Stimulated activated CD8-positive, alpha-beta memory T cell treated with anti-CD3 and anti-CD28 coated beads, Interleukin-15, amount 100 ng/mL, for 24 hours (primary cell): Measurements from ENCODE around the gene LRP10.
"Not testable (repeated sequence)": the region's sequence is repeated elsewhere in the genome, so short reads cannot be mapped to it uniquely, and the experiment has no call there.

Experiments
- DNase-seq: peaks from one replicate; pipeline ENCODE4 v3.0.0-alpha.2; 2020; ENCODE audit warnings: low read depth

Gene LRP10, protein sequence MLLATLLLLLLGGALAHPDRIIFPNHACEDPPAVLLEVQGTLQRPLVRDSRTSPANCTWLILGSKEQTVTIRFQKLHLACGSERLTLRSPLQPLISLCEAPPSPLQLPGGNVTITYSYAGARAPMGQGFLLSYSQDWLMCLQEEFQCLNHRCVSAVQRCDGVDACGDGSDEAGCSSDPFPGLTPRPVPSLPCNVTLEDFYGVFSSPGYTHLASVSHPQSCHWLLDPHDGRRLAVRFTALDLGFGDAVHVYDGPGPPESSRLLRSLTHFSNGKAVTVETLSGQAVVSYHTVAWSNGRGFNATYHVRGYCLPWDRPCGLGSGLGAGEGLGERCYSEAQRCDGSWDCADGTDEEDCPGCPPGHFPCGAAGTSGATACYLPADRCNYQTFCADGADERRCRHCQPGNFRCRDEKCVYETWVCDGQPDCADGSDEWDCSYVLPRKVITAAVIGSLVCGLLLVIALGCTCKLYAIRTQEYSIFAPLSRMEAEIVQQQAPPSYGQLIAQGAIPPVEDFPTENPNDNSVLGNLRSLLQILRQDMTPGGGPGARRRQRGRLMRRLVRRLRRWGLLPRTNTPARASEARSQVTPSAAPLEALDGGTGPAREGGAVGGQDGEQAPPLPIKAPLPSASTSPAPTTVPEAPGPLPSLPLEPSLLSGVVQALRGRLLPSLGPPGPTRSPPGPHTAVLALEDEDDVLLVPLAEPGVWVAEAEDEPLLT

DNA sequence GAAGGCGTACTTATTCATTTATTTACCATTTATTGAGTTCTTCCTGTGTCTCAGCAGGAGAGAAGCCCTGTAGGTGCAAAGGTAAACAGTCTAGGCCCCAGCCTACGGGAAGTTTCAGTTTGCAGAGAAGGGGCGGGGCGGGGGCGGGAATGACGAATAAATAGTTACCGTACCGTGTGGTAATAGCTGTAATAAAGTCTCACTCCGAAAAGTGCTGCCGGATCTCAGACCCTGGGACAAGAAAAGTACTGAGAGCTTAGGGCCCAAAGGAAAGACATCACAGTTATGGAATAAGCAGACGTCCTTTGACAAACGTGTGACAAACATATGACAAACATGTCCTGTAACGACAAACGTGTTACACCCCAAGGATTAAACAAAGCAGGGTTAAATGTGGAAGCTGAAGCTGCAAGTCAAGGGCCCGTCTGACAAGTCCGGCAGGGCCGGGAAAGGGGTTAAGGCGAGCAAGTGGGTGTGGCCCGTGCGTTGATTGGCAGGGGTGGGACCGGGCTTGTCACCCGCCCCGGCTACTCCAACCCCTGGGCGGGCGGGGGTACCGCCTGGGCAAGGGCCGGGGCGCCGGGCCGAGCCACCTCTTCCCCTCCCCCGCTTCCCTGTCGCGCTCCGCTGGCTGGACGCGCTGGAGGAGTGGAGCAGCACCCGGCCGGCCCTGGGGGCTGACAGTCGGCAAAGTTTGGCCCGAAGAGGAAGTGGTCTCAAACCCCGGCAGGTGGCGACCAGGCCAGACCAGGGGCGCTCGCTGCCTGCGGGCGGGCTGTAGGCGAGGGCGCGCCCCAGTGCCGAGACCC lies at the start of gene LRP10:
Gene LRP10, plus strand, starts transcription at position 517 of the 809 bp plus-strand sequence. CDS start 564 bp downstream, outside the sequence.
- DNase-seq = peak; percentile 33

DNA sequence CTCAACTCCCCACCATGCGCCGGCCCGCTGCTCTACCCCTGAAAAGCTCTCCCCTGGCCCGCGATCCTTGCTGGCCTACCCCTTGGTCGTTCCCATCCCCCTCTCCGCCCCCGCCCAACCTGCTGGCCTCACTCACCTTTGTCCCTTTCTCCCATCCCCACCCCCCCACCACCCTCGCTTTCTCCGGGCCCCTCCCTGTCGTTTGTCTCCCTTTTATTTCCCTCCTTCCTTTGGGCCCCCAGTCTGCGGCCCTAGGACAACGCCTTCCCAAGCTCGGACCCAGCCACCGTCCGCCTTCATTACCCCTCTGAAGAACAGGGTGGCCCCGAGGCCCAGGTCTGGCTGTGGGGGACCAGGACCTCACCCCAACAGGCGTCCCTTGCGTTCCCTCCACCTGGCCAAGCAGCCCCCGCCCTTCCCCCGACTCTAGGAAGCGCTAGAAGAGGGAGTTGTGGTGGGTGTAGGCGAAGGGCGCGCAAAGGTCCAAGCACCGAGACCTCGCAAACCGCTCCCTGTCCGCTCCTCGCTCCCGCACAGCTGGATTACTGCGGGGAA lies 49.4 kb upstream of the LRP10 start:
- no peak for DNase-seq

DNA sequence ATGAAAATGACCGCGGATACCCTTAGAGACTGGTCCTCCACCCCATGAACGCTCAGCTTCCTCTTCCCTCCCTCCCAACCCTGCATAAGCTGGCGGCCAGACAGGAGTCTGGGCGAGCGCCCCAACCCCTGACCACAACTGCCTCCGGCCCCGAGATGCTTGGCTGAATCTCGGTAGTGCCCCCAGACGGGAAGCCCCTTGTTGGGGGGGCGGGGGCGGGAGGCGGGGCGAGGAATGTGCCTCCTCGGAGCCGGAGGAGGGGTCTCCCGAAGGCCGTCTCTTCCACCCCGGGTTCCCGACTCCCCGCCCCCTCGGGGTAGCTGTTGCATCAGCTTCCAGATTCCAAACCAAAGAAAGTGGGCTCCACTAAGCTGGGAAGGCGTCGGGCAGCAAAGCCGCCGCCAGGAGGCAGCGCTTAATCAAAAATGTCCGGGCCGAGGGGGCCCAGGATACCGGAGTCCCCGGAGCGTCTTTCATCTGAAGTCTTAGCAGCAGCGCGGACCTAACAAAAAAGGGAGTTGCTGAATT lies 48.9 kb upstream of the LRP10 start:
- DNase-seq = no peak

DNA sequence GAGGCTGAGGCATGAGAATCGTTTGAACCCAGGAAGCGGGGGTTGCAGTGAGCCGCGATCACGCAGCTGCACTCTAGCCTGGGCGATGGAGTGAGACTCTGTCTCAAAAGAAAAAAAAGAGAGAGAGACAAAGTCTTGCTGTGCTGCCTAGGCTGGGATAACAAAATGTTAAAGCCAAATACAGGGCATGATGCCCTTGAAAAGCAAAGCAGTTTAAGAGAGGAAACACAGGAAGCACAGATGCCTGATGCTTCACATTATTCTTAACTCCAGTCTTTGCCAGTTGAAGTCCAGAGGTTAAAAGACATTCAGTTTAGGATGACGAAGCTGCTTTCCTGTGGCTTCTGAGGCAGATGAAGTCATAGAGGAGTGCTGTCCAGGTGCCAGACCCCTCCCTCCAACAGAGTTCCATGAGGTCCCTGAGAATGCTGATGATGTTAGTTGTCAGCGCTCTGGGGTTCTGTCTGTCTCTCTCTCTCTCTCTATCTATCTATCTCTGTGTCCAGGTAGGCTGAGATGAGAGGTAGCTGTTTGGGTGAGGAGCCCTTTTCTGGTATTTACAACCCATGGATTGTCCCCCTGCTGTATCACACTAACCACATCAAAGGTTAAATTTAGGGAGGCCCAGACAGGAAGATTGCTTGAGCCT lies 46.7 kb upstream of the LRP10 start:
- DNase-seq = no peak

DNA sequence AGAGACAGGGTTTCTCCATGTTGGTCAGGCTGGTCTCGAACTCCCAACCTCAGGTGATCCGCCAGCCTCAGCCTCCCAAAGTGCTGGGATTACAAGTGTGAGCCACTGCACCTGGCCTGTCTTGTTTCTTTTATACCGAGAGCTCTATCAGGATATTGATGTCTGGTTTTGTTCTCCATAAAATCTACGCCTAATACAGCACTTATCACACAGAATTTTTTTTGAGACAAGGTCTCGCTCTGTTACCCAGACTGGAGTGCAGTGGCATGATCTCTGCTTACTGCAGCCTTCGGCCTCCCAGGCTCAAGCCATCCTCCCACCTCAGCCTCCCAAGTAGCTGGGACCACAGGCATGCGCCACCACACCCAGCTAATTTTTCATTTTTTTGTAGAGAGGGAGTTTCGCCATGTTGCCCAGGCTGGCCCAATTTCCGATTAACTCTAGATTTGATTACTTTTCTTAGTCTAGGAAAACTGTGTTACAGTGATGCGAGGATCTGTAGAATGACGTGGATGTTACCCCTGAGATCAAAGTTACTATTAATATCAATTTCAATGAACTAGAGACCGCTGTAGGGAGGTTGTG lies 42.4 kb upstream of the LRP10 start:
- not testable (repeated sequence) for DNase-seq

DNA sequence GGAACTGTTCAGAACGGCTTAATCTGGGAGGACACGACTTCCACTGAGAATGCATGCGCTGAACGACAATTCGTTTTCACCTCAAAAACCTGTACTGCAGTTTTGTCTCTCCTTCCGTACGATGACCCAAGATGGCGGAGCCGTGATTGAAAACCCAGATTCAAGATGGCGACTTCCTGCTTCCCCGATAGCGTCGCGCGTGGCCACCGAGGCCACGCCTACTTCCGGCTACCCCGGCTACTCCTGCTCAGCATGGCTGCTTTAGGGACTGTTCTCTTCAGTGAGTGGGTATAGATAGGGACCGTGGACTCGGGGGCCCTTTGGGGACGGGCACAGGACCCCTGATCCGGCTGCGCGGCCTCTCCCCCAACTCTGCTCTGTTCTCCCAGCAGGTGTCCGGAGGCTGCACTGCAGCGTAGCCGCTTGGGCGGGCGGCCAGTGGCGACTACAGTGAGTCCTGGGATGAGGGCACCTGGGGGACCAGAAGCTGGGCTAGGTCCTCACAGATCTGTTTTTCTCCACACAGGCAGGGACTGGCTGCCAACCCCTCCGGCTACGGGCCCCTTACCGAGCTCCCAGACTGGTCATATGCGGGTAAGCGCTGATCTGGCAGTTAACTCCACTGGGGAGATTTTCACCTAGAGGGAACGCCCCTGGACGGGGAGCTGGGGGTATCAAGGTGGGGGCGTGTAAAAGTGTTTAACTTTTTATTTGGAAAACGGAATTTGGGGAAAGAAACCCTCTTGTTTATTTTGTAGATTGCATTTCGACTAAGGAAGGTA lies 41.7 kb upstream of the LRP10 start, which contains the start of gene MRPL52:
Gene MRPL52, plus strand, starts transcription at position 227 of the 782 bp plus-strand sequence. Its CDS starts 26 bp downstream, at position 253.
- DNase-seq = peak; percentile 74

DNA sequence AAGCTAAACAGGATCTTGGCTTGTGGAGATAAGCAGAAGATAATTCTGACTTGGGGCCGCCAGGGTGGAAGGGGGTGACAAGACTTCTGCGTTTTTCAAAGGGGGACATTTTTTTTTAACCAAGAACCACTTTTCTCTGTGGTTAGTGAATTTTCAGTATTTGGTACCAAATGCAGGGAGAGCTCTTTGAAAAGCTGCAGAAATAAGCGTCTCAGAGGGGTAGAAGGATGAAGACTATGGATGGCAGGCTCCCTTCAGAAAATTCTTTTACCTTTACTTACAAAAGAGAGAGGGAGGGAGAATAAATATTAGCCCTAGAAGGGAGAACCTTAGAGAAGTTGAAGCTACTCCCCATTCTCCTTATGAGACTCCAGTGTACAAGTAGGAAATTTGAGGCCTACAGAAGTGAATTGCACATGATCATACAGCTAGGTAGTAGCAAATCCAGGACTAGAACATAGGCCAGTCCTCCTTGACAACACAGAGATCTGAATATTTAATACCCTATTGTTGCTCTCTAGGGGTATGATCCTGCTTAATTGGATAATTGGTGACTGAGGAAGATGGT lies 41.0 kb upstream of the LRP10 start:
- no peak for DNase-seq

DNA sequence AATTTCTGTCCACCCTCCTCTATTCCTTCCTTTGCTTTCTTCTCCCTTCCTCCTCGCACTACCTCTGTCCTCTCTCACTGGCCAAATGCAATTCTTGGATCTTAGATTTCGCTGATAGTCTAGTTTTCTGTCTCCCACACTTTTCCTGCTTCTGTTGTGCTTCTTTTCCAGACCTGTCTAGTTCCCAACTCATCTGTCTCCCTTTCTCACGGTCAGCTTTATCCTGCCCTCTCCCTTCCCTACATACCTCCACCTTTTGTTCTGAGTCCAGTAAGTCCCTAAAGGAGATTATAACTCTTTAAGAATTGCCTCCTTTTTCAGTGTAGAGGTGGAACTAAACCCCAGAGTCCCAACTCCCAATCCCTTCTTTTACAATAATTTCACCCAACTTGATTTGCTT lies 36.0 kb upstream of the LRP10 start:
- DNase-seq = no peak

DNA sequence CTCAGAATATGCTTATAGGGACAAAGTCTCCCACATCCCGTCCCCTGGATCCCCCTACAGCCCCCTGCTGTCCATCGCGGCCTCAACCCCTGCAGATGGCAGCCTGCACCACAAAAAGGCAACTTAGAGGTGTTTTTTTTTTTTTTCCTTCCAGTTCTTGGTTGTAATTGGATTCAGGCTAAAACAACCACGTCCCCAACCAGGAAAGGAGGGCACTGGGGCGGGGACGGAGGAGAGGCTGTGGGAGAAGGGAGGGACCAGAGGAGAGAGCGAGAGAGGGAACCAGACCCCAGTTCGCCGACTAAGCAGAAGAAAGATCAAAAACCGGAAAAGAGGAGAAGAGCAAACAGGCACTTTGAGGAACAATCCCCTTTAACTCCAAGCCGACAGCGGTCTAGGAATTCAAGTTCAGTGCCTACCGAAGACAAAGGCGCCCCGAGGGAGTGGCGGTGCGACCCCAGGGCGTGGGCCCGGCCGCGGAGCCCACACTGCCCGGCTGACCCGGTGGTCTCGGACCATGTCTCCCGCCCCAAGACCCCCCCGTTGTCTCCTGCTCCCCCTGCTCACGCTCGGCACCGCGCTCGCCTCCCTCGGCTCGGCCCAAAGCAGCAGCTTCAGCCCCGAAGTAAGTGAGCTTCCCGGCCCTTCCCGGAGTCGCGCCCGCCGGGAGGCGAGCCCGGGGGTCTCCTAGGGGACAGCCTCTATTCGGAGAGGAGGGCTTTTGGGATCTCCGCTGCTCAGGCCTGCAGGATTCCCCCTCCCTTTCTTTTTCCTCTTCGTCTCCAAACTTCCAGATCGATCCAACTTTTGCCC lies 35.0 kb upstream of the LRP10 start, which contains the start of gene MMP14:
Gene MMP14, plus strand, starts transcription at position 285 of the 813 bp plus-strand sequence. Its CDS starts 233 bp downstream, at position 518.
- no peak for DNase-seq

DNA sequence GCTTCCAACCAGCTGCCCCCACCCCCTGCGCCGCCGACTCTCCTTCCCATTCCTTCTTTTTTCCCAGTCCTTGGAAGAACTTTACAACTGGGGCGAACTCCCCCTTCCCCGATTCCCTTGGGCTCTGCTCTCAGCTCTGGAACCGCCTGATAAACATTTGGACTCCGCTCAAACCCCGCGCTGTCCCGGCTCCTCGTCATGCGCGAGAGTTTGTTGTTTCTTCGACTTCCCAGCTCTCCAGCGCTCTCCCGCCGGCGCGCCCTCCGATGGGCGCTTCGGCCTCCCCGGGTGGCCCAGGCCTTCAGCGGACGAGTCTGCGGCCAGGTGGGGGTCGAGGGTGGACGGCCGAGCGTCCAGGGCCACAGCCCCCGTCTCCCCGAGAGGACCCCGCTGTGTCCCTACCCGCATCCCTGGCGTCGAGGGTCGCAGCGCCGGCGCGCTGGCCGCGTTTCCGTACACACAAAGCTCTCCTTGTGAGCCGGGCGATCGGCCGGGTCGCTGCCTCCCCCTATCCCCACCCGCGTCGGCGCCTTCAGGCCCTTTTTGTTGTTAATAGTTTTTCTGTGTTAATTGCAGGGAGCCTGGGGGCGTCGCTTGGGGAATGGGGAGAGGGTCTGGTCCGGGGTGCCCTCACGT lies 34.3 kb upstream of the LRP10 start:
- DNase-seq = no peak

DNA sequence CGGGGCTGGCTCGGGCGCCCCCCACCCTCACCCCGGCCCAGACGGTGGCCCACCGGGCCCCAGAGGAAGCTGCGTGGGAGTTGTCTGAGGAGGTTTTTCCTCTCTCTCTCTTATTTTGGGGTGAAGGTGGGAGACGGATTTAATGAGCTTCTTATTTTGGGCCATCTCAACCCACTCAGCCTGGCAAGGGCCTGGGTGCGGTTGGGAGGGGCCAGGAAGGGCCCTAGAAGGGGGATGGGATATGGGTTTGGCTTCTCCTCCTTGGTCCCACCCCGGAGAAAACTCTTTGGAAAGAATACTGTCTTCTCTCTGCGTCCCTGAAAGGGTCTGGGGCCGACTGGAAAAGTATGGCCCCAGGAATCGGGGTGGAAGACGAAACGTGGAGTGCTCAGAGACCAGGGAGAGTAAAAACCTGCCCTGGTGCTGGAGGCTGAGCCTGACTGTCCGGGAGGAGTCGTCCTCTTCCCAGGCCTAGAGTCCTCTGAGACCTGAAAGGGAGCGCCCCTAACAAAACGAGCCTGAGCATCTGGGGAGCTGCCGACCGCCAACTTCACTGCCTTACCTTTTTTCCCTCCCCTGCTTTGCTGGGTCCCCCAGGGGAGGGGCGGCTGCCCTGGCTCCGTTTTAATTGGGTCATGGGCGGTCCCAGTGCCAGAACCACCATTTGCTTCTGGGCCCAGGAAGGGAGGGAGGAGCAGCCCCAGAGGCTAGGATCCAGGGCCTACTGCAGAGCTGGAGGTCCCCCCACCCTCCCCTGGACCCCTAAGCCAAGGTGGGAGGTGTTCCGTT lies 33.6 kb upstream of the LRP10 start:
- no peak for DNase-seq

DNA sequence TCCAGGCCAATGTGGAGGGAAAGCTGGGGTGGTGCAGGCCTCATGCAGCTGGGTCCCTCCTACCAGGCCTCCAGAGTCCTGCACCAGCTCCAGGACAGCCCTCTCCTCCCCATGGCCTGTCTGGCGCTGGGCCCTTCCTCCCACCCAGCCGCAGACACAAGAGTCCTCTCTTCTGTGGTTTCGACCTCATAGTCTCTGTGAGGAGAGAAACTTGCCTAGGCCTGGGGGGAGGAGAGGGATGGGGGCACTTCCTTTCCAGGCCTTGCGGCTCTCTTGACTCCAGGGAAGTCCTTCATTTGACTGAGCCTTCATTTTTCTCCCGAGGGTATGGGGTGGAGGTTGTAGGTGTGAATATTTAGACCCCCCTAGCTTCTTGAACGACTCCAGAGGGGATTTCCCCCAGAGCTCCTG lies 32.9 kb upstream of the LRP10 start:
- DNase-seq = no peak

DNA sequence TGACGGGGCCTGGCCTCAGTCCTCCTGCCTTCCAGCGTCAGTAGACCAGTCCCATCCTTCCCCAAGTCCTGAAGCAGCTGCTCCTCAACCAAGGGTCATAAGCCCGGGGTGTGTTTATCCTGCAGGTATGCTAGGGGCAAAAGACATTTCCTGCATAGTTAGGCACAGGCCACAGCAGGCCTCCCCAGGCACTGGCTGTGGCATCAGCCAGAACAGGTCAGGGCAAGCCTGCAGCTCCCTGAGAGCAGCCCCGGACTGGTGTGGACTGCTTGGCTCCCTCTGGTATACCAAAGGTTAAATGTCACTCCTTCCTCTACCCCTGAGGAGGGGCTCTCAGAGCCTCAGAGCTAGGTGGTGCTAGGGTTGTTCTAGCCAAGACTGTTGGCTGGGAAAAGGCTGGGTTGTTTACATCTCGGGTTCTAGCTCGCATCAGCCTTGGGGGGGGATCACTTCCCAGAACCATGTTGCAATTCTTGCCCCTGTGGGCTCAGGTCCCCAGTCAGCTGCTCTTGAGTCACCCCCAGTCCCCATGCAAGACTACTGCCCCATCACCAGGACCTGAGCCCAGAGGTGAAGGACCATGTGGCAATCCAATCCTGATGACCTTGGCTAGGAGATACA lies 32.3 kb upstream of the LRP10 start:
- DNase-seq = no peak

DNA sequence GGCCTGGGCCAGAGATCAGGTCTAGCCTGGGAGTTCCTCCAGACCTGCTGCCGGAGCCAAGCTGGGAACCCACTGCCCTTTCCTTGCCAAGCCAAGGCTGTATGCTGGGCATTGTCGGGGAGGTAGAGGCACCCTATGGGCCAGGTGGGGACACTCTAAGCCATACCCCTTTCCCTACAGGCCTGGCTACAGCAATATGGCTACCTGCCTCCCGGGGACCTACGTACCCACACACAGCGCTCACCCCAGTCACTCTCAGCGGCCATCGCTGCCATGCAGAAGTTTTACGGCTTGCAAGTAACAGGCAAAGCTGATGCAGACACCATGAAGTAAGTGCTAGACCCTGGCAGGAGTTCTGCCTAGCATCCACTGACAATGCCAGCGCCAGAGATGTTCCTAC lies 30.2 kb upstream of the LRP10 start:
- DNase-seq = no peak

DNA sequence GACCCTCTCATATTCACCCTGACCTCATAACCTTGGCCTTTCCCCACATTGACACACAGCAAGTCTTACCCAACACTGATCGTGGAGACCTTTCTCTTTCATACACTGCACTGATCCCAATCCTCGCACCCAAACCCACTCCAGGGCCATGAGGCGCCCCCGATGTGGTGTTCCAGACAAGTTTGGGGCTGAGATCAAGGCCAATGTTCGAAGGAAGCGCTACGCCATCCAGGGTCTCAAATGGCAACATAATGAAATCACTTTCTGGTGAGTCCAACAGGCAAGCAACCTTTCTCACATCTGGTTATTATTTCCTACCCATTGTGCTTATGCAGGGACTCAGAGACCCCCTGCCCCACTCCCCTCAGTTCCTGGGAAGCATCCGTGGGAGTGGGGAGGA lies 29.8 kb upstream of the LRP10 start:
- DNase-seq = no peak

DNA sequence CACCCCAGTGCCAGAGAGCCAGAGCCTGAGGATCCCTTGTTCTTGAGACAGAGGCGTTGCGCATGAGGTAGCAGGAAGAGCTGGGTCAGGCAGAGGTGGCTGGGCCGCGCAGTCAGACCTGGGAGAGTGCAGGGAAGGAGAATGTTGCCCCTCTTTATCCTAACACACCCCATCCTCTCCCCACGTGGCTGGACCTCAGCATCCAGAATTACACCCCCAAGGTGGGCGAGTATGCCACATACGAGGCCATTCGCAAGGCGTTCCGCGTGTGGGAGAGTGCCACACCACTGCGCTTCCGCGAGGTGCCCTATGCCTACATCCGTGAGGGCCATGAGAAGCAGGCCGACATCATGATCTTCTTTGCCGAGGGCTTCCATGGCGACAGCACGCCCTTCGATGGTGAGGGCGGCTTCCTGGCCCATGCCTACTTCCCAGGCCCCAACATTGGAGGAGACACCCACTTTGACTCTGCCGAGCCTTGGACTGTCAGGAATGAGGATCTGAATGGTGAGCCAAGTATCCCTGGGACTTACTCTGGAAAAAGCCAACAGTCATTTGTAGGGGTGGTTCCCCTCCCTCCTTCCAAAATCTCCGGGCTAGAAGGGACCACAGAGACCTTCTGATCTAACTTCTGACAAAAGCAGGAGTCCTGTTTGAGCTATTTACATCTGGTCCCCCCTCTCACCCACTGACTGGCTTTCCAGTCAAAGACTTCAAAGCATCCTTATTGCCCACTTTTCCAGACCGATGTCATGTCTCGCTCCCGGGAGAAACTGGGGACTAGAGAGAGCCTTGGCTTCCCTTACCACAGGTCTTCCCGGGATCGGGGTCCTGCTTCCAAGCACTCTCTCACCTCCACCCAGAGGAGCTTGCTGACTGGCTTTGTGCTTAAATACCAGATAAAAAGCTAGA lies 29.1 kb upstream of the LRP10 start:
- DNase-seq = no peak
